Measurements from ENCODE around the gene ARPP19.

ARPP19 gene

GRCh38 chr15:52540374-52541012 lies 28.3 kb downstream of the ARPP19 start:
- peaks cover 9% of the 10 kb centered on the region; the same call in 1 of the 2 replicates for H3F3A ChIP-seq (ENCODE audit: control insufficient read depth, insufficient read depth)
- no peaks in the 10 kb centered on the region for H3K9me3 ChIP-seq (ENCODE audit: control insufficient read depth, insufficient read depth, low read length)
- H3K27me3 ChIP-seq (ENCODE audit: control insufficient read depth, low read length), result no peaks in the 10 kb centered on the region
- no peaks in the 10 kb centered on the region for H3K4me1 ChIP-seq (ENCODE audit: control insufficient read depth, low read length)
- no peak overlapping the region for H3K4me2 ChIP-seq (ENCODE audit: low read length)
- H3K36me3 ChIP-seq (ENCODE audit: control insufficient read depth, low read length), result no peaks in the 10 kb centered on the region
- no peak overlapping the region for H3K27ac ChIP-seq (ENCODE audit: low read depth, low read length)
- no peak overlapping the region for H3K4me3 ChIP-seq (ENCODE audit: low read length)
- no peaks in the 10 kb centered on the region for H4K20me1 ChIP-seq (ENCODE audit: control insufficient read depth, insufficient read depth, low read depth, low read length)
- H3K9me2 ChIP-seq (replicated peaks; ENCODE audit: control insufficient read depth, low read length), result no peaks in the 10 kb centered on the region
- no peaks in the 10 kb centered on the region for H3K79me2 ChIP-seq (ENCODE audit: control insufficient read depth, low read length)
- TF ChIP-seq CTCF (IDR thresholded peaks at IDR 0.05; ENCODE audit: low read depth, low read length, poor library complexity, severe bottlenecking), result no peak
- TF ChIP-seq EZH2phosphoT487 (IDR thresholded peaks at IDR 0.05; ENCODE audit: borderline replicate concordance, low read length), result no peak

- H3K4me3 ChIP-seq (ENCODE audit: low read length), result no peak overlapping the region
- H3K4me2 ChIP-seq (ENCODE audit: low read length), result no peak overlapping the region
- H3K27me3 ChIP-seq (ENCODE audit: control insufficient read depth, low read length), result no peaks in the 10 kb centered on the region
- no peaks in the 10 kb centered on the region for H3K9me3 ChIP-seq (ENCODE audit: control insufficient read depth, insufficient read depth, low read length)
- no peaks in the 10 kb centered on the region for H3K36me3 ChIP-seq (ENCODE audit: control insufficient read depth, low read length)
- no peaks in the 10 kb centered on the region for H3F3A ChIP-seq (ENCODE audit: control insufficient read depth, insufficient read depth)
- no peaks in the 10 kb centered on the region for H3K79me2 ChIP-seq (ENCODE audit: control insufficient read depth, low read length)
- no peaks in the 10 kb centered on the region for H4K20me1 ChIP-seq (ENCODE audit: control insufficient read depth, insufficient read depth, low read depth, low read length)
- H3K27ac ChIP-seq (ENCODE audit: low read depth, low read length), result no peak overlapping the region
- no peaks in the 10 kb centered on the region for H3K4me1 ChIP-seq (ENCODE audit: control insufficient read depth, low read length)
- no peaks in the 10 kb centered on the region for H3K9me2 ChIP-seq (replicated peaks; ENCODE audit: control insufficient read depth, low read length)
- TF ChIP-seq EZH2phosphoT487 (IDR thresholded peaks at IDR 0.05; ENCODE audit: borderline replicate concordance, low read length), result no peak
- TF ChIP-seq CTCF (IDR thresholded peaks at IDR 0.05; ENCODE audit: low read depth, low read length, poor library complexity, severe bottlenecking), result no peak
These were observed 31.4 kb downstream of the ARPP19 start for GRCh38 chr15:52537459-52537858.

- no peak for TF ChIP-seq EZH2phosphoT487 (IDR thresholded peaks at IDR 0.05; ENCODE audit: borderline replicate concordance, low read length)
- TF ChIP-seq CTCF (IDR thresholded peaks at IDR 0.05; ENCODE audit: low read depth, low read length, poor library complexity, severe bottlenecking), result no peak
- Histone ChIP-seq H3K9me2 (replicated peaks; ENCODE audit: control insufficient read depth, low read length) (no peaks in the 10 kb centered on the region), H3K27me3 (ENCODE audit: control insufficient read depth, low read length) (peaks cover 8% of the 10 kb centered on the region), H3K4me3 (ENCODE audit: low read length) (no peak overlapping the region), H3K4me2 (ENCODE audit: low read length) (no peak overlapping the region), H3K4me1 (ENCODE audit: control insufficient read depth, low read length) (peaks cover 18% of the 10 kb centered on the region), H3K79me2 (ENCODE audit: control insufficient read depth, low read length) (peaks cover 11% of the 10 kb centered on the region), H3K9me3 (ENCODE audit: control insufficient read depth, insufficient read depth, low read length) (no peaks in the 10 kb centered on the region), H3F3A (ENCODE audit: control insufficient read depth, insufficient read depth) (0 out of 2 replicates have a peak, but pooled peaks cover 5% of the 10 kb centered on the region), H3K36me3 (ENCODE audit: control insufficient read depth, low read length) (no peaks in the 10 kb centered on the region), H3K27ac (ENCODE audit: low read depth, low read length) (no peak overlapping the region), H4K20me1 (ENCODE audit: control insufficient read depth, insufficient read depth, low read depth, low read length) (no peaks in the 10 kb centered on the region)
These were observed 36.4 kb downstream of the ARPP19 start for GRCh38 chr15:52532427-52532826.
